Sigmoid colon (tissue), 7 donors: Measurements from ENCODE around the gene FZD2. TPM values are rescaled to one million over a fixed set of nuclear protein-coding genes. Genes with fewer than 3 reads are reported as not detected.

Experiments used
- DNase-seq: peaks from one replicate; pipeline ENCODE4 v3.0.0-alpha.2; 2019
- H3K27ac ChIP-seq, 4 donors: fragments of 200-600 bp; sonication (generic); one replicate each; pipeline ENCODE4 v1.5.1; 2016 to 2019; ENCODE audit warnings: mild to moderate bottlenecking in 1 of 4
- H3K27me3 ChIP-seq, 3 donors: fragments of 200-600 bp; sonication (generic); one replicate each; pipeline ENCODE4 v1.5.1; 2019; ENCODE audit warnings: mild to moderate bottlenecking in 1 of 3
- H3K36me3 ChIP-seq, 4 donors: fragments of 200-600 bp; sonication (generic); one replicate each; pipeline ENCODE4 v1.5.1; 2016 to 2019
- H3K4me1 ChIP-seq, 4 donors: fragments of 200-600 bp; sonication (generic); one replicate each; pipeline ENCODE4 v1.5.1; 2017 to 2019
- H3K4me3 ChIP-seq, 4 donors: fragments of 200-600 bp; sonication (generic); one replicate each; pipeline ENCODE4 v1.5.1; 2017 to 2019; ENCODE audit warnings: mild to moderate bottlenecking in 2 of 4, moderate library complexity in 1 of 4
- H3K9me3 ChIP-seq, 4 donors: fragments of 200-600 bp in 3 of 4; sonication (generic) in 3 of 4; one replicate each; pipeline versions ENCODE4 v1.5.1 to v1.6.1; 2013 to 2019
- CTCF ChIP-seq, 4 experiments: fragments of 450-650 bp in 3 of 4; fragments of 200-600 bp in 1 of 4; IDR thresholded peaks; one replicate each; pipeline ENCODE4 v1.5.1; 2016 to 2019; ENCODE audit warnings: antibody characterized with exemption in 4 of 4, mild to moderate bottlenecking in 3 of 4, moderate library complexity in 2 of 4
- EP300 ChIP-seq, 4 donors: sonication (generic); formaldehyde crosslinking; IDR thresholded peaks; one replicate each; pipeline ENCODE4 v1.6.1; 2017; ENCODE audit warnings: antibody characterized with exemption in 4 of 4
- POLR2A ChIP-seq, 2 donors: fragments of 450-650 bp; IDR thresholded peaks; one replicate each; pipeline ENCODE4 v1.6.1; 2016; ENCODE audit warnings: antibody characterized with exemption in 2 of 2, mild to moderate bottlenecking in 2 of 2, moderate library complexity in 2 of 2
- POLR2AphosphoS5 ChIP-seq, 4 donors: sonication (generic); formaldehyde crosslinking; IDR thresholded peaks; one replicate each; pipeline ENCODE4 v1.6.1; 2017; ENCODE audit warnings: antibody characterized with exemption in 4 of 4
- WGBS, 2 donors: extraction: QIAGEN DNeasy Blood & Tissue Kit; methylation state at CpG; one replicate each; pipeline ENCODE4 v1.1.7; 2013; 5-methylcytosine and 5-hydroxymethylcytosine counted together
- intact Hi-C: fragments of 100-400 bp; cut with DNase I; formaldehyde crosslinking; loops from one replicate; pipeline ENCODE4 v1.15.1; 2023
- polyA plus RNA-seq, 3 donors: library from polyadenylated mRNA; stranded (reverse); fragments of 200-250 nt; gene quantifications; one replicate each; pipeline ENCODE4 v1.2.3, GENCODE V29; 2013
- total RNA-seq, 4 donors: library from RNA; depleted of rRNA; stranded (reverse); fragments of >200 nt; gene quantifications; one replicate each; pipeline ENCODE4 v1.1.0, GENCODE V29; 2016
- donor health status: healthy with polysubstance abuse.
- donor health status: Bipolar disorder and iron deficiency.
- donor health status: healthy.

The FZD2 gene
- total and polyA plus RNA-seq, 7 donors = 0.60 to 2.8 (median 2.1) TPM

DNA sequence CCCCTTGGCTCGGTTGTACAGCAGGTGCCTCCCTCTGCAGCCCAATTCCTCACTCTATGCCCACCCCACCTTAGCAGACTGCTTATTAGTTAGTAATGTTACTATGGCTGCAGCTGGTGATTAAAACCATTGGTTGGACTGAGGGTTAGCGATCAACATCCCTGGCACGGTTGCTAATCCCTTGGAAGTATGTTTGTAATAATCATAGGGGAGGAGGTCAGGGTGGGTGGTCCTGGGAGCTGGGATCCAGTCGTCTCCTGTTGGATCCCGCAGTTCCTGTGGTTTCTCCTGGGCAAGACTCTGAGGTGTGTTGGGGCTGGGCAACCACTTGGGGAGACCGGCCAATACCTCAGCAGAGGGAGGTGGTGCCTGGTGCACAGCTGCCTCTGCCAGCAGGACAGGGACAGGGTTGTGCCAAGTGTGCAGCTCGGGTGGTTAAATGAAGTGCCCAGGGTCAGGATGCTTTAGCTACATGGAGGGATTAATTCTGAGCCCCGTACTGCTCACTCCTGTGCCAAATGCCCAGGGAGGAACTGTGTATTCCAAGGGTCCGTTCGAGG, 38.0 kb downstream of the FZD2 start:
- Histone ChIP-seq H3K27me3 (no peaks in the 10 kb centered on the region), H3K36me3 (no peaks in the 10 kb centered on the region), H3K4me3 (no peak overlapping the region), H3K4me1 (peaks cover 0 to 11% (median 7%) of the 10 kb centered on the region in 4 donors), H3K27ac (no peak overlapping the region), H3K9me3 (no peaks in the 10 kb centered on the region)
- no peak for DNase-seq
- TF ChIP-seq EP300 (IDR thresholded peaks at IDR 0.05) = no peak
- TF ChIP-seq POLR2A (IDR thresholded peaks at IDR 0.05) = no peak
- no peak for TF ChIP-seq CTCF (IDR thresholded peaks at IDR 0.05)
- no peak for TF ChIP-seq POLR2AphosphoS5 (IDR thresholded peaks at IDR 0.05)
- intact Hi-C loops = no loop called here
- 62 to 68% methylated on average over 10 of the region's 10 CpGs for WGBS, 2 donors

DNA sequence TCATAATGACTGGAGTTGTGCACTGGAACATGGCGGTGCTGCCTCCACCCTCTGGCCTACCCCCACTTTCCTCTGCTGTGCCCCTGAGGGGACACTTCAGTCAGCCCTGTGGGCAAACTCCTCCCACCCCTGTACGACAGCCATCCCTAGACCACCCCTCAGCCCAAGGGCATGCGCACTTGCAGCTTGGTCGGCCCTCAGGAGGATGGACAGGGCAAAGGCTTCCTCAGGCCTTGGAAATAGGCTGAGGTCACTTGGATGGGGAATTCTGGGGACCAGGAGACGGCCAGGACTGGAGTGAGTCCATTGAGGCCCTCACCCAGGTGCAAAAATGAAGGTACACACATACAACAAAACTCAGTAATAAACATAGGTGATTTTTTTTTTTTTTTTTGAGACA, 41.0 kb downstream of the FZD2 start:
- H3K9me3 ChIP-seq = no peaks in the 10 kb centered on the region
- intact Hi-C loops = no loop called here
- H3K4me1 ChIP-seq = peaks cover 0 to 11% (median 7%) of the 10 kb centered on the region in 4 donors
- no peak for TF ChIP-seq POLR2AphosphoS5 (IDR thresholded peaks at IDR 0.05)
- no peak for TF ChIP-seq CTCF (IDR thresholded peaks at IDR 0.05)
- TF ChIP-seq POLR2A (IDR thresholded peaks at IDR 0.05) = no peak
- no peak for TF ChIP-seq EP300 (IDR thresholded peaks at IDR 0.05)
- no peak for DNase-seq
- H3K27ac ChIP-seq = no peak overlapping the region
- no peak overlapping the region for H3K4me3 ChIP-seq
- H3K36me3 ChIP-seq = no peaks in the 10 kb centered on the region
- no peaks in the 10 kb centered on the region for H3K27me3 ChIP-seq
- 91 to 93% methylated on average over 5 of the region's 5 CpGs for WGBS, 2 donors

DNA sequence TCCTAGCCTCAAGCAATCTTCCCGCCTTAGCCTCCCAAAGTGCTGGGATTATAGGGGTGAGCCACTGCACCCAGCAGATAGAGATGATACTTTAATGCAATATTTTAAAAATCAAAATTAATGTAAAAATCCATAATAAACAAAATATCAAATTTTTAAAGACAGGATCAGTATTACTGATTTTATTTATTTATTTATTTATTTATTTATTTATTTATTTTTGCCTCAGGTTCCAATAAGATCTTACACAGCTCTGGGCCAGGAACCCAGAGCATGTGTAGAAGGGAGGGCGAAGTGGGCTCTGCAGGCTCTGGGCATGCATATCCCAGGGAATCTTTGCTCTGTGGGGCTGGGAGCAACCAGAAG, 41.6 kb downstream of the FZD2 start:
- WGBS, 2 donors = 88 to 90% methylated on average over 2 of the region's 2 CpGs
- no peak for DNase-seq
- no peaks in the 10 kb centered on the region for H3K9me3 ChIP-seq
- no peak overlapping the region for H3K27ac ChIP-seq
- TF ChIP-seq EP300 (IDR thresholded peaks at IDR 0.05) (no peak), POLR2AphosphoS5 (IDR thresholded peaks at IDR 0.05) (no peak), POLR2A (IDR thresholded peaks at IDR 0.05) (no peak), CTCF (IDR thresholded peaks at IDR 0.05) (no peak)
- intact Hi-C loops = no loop called here
- H3K27me3 ChIP-seq = no peaks in the 10 kb centered on the region
- H3K4me3 ChIP-seq = no peak overlapping the region
- H3K4me1 ChIP-seq = peaks cover 0 to 11% (median 7%) of the 10 kb centered on the region in 4 donors
- H3K36me3 ChIP-seq = no peaks in the 10 kb centered on the region

DNA sequence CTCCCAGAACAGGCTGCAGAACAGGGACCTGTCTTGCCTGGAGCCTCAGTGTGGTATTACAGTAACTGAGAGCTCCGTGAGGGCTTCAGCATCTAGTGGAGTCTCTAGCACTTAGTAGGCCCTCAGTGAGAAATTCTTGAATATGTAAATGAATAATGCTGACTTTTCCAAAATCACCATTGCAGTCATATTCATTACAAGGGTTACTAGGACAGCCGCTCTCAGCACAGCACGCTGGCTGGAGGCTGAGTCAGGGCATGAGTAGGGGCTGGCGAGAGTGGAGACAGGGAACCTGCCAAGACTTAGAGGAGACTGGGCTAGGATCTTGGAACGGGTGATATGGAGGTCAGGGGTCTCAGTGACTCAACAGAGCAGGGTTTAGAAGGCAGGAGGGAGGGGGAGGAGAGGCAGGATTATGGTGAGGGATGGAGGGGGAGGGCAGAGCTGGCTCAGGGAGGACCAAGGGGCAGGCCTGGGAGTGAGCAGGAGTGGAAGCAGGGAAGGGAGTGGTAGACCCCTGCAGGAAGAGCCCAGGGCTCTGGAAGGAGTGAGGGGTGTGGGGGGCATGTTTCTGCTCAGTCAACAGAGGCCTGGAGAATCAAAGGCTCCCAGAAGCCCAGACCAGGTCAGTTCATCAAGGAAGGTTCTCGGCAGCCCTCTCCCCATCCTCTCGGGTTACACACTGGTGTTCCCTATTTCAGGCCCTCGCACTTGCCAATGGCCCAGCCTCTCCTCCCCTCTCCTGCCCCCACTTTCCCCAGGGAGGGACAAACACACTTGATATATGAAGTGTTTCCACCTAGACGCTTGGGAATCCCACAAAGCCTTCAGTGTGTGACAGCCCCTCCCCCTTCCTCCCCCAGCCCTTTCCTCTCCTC, 42.3 kb downstream of the FZD2 start:
- Histone ChIP-seq H3K27me3 (no peaks in the 10 kb centered on the region), H3K27ac (no peak overlapping the region), H3K4me1 (peaks cover 0 to 11% (median 7%) of the 10 kb centered on the region in 4 donors), H3K36me3 (no peaks in the 10 kb centered on the region), H3K9me3 (no peaks in the 10 kb centered on the region), H3K4me3 (no peak overlapping the region)
- DNase-seq = no peak
- intact Hi-C loops = no loop called here
- no peak for TF ChIP-seq POLR2AphosphoS5 (IDR thresholded peaks at IDR 0.05)
- TF ChIP-seq CTCF (IDR thresholded peaks at IDR 0.05) = no peak
- no peak for TF ChIP-seq EP300 (IDR thresholded peaks at IDR 0.05)
- TF ChIP-seq POLR2A (IDR thresholded peaks at IDR 0.05) = no peak
- 63 to 70% methylated on average over 9 of the region's 9 CpGs for WGBS, 2 donors
